ENCODE data around the gene RPS6KA4.

Gene RPS6KA4

DNA sequence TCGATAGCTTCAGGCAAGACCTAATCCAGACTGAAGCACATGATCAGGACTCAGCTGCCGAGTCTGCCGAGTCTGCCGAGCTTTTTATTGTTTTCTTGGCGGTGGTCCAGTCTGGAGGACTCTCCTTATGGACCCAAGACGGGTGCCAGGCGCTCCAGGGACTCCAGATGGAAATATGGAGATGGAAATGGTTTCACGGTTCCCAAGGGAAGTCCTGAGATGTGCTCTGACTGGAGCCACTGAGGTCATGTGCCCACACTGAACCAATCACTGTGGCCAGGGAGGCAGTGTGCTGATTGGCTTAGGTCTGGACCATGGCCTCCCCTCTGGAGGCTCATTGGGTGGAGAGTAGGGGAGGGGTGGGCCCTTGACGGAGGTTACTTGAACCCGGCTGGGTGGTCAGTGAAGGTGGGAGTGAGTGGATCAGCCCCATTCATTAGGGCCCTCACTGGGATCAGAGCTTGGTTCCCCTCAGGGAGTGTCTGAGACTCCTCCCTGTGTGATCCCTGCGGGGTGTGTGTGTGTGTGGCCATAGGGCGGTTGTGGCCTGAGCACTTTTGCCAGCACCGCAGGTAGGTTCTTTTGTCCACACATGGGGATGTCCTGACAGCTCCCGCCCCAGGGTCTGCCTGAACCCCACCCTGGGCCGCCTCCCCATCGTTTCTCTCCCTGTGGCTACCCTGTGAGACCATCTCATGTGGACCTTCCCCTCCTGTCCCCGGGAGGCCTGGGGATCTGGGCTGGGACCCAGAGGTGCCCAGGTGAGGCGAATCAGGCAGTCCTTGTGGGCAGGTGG lies 14.0 kb downstream of the RPS6KA4 start:
- no peak for DNase-seq (ENCODE audit: low spot score)
- Mint-ChIP-seq H3K27ac (no peak overlapping the region), H3K36me3 (ENCODE audit: low read depth) (peaks cover 9% of the 10 kb centered on the region), H3K9me3 (no peaks in the 10 kb centered on the region), H3K4me1 (ENCODE audit: low read depth) (no peaks in the 10 kb centered on the region), H3K27me3 (ENCODE audit: low read depth) (no peaks in the 10 kb centered on the region), H3K4me3 (no peak overlapping the region)

DNA sequence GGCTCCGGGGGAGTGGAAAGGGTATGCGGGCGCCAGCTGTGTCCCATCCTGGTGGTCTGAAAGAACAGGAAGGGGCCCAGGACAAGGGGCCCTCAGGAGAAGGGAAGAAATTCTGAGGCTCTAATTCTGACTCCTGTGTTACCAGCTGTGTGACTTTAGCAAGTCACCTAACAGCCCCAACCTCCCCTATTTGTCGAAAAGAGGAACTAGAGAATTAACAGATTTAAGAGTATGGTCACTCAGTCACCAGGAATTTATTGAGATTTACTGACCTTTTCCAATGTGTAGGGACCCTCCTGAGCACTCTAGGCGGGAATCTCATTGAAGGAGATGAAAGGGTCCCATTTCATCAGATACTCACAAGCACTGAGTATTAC lies 14.6 kb downstream of the RPS6KA4 start:
- Mint-ChIP-seq H3K36me3 (ENCODE audit: low read depth) (peaks cover 9% of the 10 kb centered on the region), H3K4me1 (ENCODE audit: low read depth) (no peaks in the 10 kb centered on the region), H3K4me3 (no peak overlapping the region), H3K9me3 (no peaks in the 10 kb centered on the region), H3K27ac (no peak overlapping the region), H3K27me3 (ENCODE audit: low read depth) (no peaks in the 10 kb centered on the region)
- no peak for DNase-seq (ENCODE audit: low spot score)

DNA sequence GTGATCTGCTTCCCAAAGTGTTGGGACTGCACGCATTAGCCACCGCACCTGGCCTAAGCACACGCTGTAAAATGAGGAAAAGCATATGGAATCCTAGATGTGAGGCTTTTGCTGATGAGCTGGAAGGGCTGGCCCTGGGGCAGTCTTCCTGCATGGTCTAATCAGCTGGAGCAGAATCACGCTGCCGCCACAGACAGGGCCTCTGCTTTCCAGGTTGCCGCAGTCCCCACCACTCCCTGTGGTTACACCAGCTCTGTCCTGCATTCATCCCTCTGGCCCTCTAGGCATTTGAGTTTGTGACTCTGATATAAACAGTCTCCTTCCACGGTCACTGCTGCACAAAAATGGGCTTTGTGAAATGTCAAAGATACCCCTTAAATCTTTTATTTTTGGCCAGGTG lies 17.1 kb downstream of the RPS6KA4 start:
- no peaks in the 10 kb centered on the region for H3K9me3 Mint-ChIP-seq
- no peak overlapping the region for H3K4me3 Mint-ChIP-seq
- H3K27ac Mint-ChIP-seq, result no peak overlapping the region
- H3K36me3 Mint-ChIP-seq (ENCODE audit: low read depth), result peaks cover 2% of the 10 kb centered on the region
- no peaks in the 10 kb centered on the region for H3K4me1 Mint-ChIP-seq (ENCODE audit: low read depth)
- H3K27me3 Mint-ChIP-seq (ENCODE audit: low read depth), result no peaks in the 10 kb centered on the region
- DNase-seq (ENCODE audit: low spot score), result no peak

DNA sequence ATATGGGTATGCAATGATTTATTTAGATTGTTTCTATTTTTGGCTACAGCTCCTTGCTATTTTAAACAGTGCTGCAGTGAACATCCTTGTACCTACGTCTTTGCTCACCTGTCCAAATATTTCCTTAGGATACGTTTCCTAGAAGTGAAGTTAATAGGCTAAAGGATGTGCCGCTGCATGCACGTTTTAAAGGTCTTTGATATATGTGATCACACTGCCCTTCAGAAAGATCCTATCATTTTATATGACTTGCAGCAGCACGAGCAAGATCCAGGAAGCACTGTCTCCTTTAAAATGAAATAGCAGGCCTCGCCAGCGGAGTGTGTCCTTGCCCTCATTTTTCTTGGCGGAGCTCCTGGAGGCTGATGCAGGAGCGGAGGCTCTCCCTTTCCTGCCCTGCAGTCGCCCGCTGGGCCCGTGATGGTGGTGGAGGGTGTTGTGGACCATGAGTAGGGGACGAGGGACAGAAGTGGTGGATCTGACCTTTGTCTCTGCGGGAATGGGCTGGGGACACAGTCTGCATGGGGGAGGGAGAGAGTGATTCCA lies 19.4 kb downstream of the RPS6KA4 start:
- Mint-ChIP-seq H3K9me3 (no peaks in the 10 kb centered on the region), H3K27me3 (ENCODE audit: low read depth) (peaks cover 5% of the 10 kb centered on the region), H3K36me3 (ENCODE audit: low read depth) (no peaks in the 10 kb centered on the region), H3K4me1 (ENCODE audit: low read depth) (no peaks in the 10 kb centered on the region), H3K4me3 (no peak overlapping the region), H3K27ac (no peak overlapping the region)
- no peak for DNase-seq (ENCODE audit: low spot score)

DNA sequence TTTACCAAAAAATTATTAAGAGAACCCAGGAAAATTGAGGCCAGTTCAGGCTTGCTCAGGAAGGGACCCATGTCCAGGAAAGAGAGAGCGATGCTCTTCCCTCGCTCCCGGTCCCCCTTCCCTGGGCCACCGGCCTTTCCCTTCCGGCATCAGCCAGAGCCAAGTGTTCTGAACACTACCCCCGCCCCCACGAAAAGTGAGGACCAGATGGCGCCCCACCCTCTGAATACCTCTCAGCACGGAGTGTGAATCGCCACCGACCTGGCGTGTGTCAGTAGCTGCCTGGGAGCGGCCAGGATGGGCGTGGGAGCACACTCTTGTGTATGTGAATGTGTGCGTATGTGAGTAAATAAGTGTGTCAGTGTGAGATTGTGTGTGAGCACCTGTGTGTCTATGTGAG lies 20.2 kb downstream of the RPS6KA4 start:
- H3K27me3 Mint-ChIP-seq (ENCODE audit: low read depth), result peaks cover 5% of the 10 kb centered on the region
- no peaks in the 10 kb centered on the region for H3K36me3 Mint-ChIP-seq (ENCODE audit: low read depth)
- no peak overlapping the region for H3K4me3 Mint-ChIP-seq
- no peak overlapping the region for H3K27ac Mint-ChIP-seq
- no peaks in the 10 kb centered on the region for H3K9me3 Mint-ChIP-seq
- no peak for DNase-seq (ENCODE audit: low spot score)
- H3K4me1 Mint-ChIP-seq (ENCODE audit: low read depth), result no peaks in the 10 kb centered on the region

DNA sequence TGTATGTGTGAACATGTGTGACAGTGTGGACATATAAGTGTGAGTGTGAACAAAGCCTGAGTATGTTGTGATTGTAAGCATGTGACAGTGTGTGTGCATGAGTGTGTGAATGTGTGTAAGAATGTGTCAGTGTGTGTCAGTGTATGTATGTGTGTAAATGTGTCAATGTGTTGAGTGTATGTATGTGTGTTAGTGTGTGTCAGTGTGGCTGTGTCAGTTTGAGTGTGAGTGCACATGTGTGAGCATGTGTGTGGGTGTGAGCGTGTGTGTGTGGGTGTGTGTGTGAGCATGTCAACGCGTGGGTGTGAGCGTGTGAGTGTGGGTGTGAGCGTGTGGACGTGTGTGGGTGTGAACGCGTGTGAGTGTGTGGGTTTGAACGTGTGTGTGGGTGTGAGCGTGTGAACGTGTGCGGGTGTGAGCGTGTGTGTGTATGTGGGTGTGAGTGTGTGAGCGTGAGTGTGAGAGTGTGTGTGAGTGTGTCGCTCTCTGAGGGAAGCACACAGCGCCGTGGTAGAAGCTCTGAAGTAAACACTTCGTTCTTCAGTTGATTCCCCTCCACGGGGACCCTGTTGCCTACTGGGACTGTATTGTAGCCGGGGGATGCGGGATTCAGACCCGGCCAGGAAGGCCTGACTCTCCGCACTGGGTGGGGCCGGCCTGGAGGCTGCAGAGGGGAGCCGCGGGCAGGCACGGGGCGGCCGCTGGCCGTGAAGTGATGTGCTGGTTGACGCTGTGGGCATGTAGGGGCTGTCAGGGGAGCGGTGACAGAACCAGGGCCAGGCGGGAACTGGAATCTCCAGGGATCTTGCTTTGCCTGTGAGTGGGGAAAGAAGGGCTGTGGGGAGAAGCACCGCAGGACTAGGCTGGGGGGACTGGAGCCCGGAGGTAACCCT lies 21.1 kb downstream of the RPS6KA4 start:
- Mint-ChIP-seq H3K4me1 (ENCODE audit: low read depth) (no peaks in the 10 kb centered on the region), H3K4me3 (no peak overlapping the region), H3K27me3 (ENCODE audit: low read depth) (peaks cover 5% of the 10 kb centered on the region), H3K9me3 (no peaks in the 10 kb centered on the region), H3K27ac (no peak overlapping the region), H3K36me3 (ENCODE audit: low read depth) (no peaks in the 10 kb centered on the region)
- DNase-seq (ENCODE audit: low spot score), result no peak

DNA sequence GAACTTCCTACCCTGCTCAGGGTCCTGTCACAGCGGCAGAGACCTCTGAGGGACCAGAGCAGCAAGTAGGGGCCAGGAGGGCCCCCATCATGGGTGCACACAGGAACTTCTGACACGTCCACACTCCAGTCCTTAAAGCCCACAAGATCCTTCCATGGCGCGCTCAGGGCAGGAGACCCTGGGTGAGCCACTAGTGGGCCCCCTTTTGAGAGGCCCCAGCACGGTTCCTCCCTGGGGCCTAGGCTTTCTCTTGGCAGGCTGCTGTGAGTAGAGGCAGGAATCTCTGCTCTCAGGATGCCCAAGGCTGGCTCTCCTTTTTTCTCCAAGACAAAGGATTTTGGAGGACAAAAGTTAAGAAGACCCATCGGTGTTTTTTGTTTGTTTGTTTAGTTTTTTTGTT lies 22.4 kb downstream of the RPS6KA4 start:
- Mint-ChIP-seq H3K27me3 (ENCODE audit: low read depth) (peaks cover 5% of the 10 kb centered on the region), H3K9me3 (no peaks in the 10 kb centered on the region), H3K4me3 (no peak overlapping the region), H3K4me1 (ENCODE audit: low read depth) (peaks cover 9% of the 10 kb centered on the region), H3K27ac (no peak overlapping the region), H3K36me3 (ENCODE audit: low read depth) (no peaks in the 10 kb centered on the region)
- no peak for DNase-seq (ENCODE audit: low spot score)

DNA sequence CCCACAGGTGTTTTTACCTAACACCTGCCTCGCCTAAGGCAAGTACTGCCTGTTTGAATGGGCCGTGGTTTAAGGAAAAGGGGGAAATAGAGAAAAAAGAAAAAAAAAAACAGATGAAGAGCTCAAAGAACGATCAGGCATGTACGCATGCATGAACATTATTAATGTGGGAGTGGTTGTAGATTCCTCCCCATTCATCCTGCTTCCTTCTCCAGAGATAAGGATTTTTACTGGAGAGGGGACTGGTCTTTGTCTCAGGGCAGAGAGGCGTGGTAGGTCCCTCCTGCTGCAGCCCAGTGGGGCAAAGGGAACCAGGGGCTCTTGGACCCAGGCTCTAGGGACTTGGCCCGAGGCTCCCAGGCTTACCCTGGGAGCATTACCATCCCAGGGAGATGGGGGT lies 23.1 kb downstream of the RPS6KA4 start:
- peaks cover 8% of the 10 kb centered on the region for H3K27me3 Mint-ChIP-seq (ENCODE audit: low read depth)
- no peak overlapping the region for H3K27ac Mint-ChIP-seq
- H3K9me3 Mint-ChIP-seq, result no peaks in the 10 kb centered on the region
- no peak overlapping the region for H3K4me3 Mint-ChIP-seq
- no peak for DNase-seq (ENCODE audit: low spot score)
- H3K36me3 Mint-ChIP-seq (ENCODE audit: low read depth), result no peaks in the 10 kb centered on the region
- H3K4me1 Mint-ChIP-seq (ENCODE audit: low read depth), result peaks cover 14% of the 10 kb centered on the region

DNA sequence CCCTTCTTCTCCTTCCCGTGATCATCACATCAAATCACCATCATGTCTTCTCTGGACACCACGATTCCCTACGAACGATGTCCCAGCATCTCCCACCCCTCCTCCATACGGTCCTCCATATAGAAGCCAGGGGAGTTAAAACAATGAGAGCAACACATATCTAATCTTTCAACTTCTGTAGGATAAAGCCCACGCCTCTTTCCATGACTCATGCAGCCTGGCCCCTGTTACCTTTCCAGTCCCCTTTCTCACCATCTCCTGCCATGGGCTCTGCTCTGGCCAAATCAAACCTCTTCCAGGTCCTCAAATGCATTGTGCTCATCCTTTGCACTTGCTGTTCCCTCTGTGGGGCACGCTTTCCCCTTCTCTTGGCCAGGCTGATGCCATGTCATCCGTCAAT lies 23.6 kb downstream of the RPS6KA4 start:
- Mint-ChIP-seq H3K4me3 (no peak overlapping the region), H3K27me3 (ENCODE audit: low read depth) (peaks cover 10% of the 10 kb centered on the region), H3K4me1 (ENCODE audit: low read depth) (peaks cover 17% of the 10 kb centered on the region), H3K9me3 (no peaks in the 10 kb centered on the region), H3K36me3 (ENCODE audit: low read depth) (no peaks in the 10 kb centered on the region), H3K27ac (no peak overlapping the region)
- DNase-seq (ENCODE audit: low spot score), result no peak

DNA sequence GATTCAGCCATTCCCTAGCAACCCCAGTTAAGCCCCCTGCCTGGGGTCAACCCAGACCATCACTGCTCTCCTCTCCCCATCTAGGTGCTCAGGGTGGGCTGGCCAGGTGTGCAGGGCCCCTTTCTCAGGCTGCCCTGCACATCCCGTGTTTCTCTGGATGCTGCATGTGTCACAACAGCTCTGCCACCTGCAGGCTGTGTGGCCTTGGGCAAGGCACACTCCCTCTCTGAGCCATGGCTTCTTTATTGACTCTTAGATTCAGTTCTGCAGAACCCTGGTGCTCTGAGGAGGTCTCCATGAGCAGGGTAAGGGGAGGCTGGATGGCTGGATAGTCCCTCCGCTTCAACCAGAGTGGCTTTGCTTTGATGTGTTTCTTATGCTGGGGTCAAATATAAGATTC lies 24.6 kb downstream of the RPS6KA4 start:
- DNase-seq (ENCODE audit: low spot score), result no peak
- Mint-ChIP-seq H3K27ac (no peak overlapping the region), H3K36me3 (ENCODE audit: low read depth) (no peaks in the 10 kb centered on the region)

DNA sequence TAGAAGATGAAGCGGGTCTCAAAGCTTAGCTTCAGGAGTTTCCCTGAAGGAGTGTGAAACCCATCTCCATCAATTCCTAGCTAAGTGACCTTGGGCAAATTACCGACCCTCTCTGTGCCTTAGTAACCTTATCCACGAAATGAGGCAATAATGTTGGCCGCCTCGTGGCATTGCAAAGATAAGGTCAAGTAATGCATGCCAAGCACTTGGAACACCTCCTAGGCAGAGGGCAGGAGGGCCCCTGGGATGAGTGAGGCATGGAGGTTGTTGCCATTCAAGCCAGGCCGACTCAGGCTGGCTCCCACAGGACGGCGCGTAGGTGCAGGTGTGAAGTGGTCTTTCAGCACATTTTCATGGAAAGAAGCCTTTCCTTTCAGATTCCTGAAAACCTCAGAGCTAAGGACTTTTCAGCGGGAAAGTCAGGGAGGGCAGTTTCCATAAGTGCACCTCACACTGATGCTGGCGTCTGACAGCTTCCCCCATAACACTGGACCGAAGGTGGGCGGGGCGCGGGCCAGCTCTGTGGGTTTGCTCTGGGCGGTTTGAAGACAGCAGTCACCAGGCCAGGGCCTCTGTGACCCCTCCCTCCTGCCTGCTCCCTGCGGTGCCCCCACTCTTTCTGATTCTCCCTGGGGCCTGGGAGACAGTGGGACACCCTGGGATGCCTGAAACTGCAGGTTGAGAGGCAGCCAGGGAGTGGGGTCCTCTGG lies 25.2 kb downstream of the RPS6KA4 start:
- H3K27ac Mint-ChIP-seq, result no peak overlapping the region
- H3K27me3 Mint-ChIP-seq (ENCODE audit: low read depth), result peaks cover 18% of the 10 kb centered on the region
- H3K9me3 Mint-ChIP-seq, result no peaks in the 10 kb centered on the region
- DNase-seq (ENCODE audit: low spot score), result no peak
- no peak overlapping the region for H3K4me3 Mint-ChIP-seq
- peaks cover 17% of the 10 kb centered on the region for H3K4me1 Mint-ChIP-seq (ENCODE audit: low read depth)
- no peaks in the 10 kb centered on the region for H3K36me3 Mint-ChIP-seq (ENCODE audit: low read depth)

More for the DNA sequence above, 24.6 kb downstream of the RPS6KA4 start:
- Mint-ChIP-seq H3K27me3 (ENCODE audit: low read depth) (peaks cover 17% of the 10 kb centered on the region), H3K4me1 (ENCODE audit: low read depth) (peaks cover 17% of the 10 kb centered on the region), H3K4me3 (no peak overlapping the region), H3K9me3 (no peaks in the 10 kb centered on the region)

DNA sequence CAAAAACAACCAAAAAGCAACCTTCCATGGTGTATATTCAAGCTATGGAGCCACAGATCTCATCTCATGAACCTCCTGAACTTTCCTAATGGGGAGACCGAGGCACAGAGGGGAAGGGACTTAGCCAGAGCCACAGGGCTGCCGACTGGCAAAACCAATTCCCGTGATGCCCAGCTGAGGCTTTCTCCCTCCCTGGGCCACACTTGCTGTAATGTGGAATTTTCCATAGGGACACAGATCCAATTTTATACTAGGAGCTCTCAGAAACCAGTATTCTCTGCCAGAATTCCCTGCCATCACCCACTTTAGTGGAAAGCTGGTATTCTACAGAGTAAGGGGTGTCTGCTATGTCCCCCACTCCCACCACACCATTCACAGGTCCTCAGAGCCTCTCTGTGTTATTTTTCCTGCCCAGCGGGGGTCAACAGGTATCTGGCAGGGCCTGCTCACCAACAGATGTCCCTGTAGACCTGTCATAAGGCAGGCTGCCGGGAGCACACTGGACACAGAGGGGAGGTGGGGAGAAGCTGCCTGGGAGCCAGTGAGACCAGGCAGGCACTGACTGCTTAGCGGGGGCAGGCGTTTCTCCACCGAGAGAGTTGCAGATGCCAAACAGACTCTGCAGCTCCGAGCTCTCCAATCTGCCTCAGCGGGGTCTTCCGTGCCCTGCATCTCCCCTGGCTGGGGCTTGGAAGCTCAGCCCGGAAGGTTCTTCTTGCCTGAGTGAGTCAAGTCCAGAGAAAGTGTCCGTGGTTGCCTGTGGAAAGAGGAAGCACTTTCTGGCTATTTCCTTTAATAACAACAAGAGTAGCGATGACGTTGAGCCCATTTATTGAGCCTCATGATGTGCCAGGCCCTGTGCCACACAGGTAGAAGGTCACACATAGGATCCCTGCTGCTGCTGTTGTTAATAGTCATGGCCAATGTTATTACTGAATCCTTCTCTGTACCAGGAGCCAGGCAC lies 26.3 kb downstream of the RPS6KA4 start:
- peaks cover 7% of the 10 kb centered on the region for H3K9me3 Mint-ChIP-seq
- H3K27ac Mint-ChIP-seq, result no peak overlapping the region
- H3K4me3 Mint-ChIP-seq, result no peak overlapping the region
- peaks cover 22% of the 10 kb centered on the region for H3K27me3 Mint-ChIP-seq (ENCODE audit: low read depth)
- no peak for DNase-seq (ENCODE audit: low spot score)
- H3K36me3 Mint-ChIP-seq (ENCODE audit: low read depth), result peaks cover 2% of the 10 kb centered on the region
- peaks cover 20% of the 10 kb centered on the region for H3K4me1 Mint-ChIP-seq (ENCODE audit: low read depth)
